Measurements from ENCODE around the gene KLHL33.

The KLHL33 gene

GRCh38 chr14:20435582-20436362 is at the start of gene KLHL33:
TSS of gene KLHL33 (minus strand) at chr14:20436166. CDS start at chr14:20435811, 355 bp downstream.
- no peak for FAIRE-seq

GRCh38 chr14:20482382-20482781 is 46.4 kb upstream of the KLHL33 start:
- DNase-seq (ENCODE audit: extremely low spot score, insufficient read length, low read depth) (no peak), FAIRE-seq (no peak)

More at GRCh38 chr14:20435582-20436362, at the start of gene KLHL33:
- no peak for DNase-seq (ENCODE audit: extremely low spot score, insufficient read length, low read depth)

- no peak for FAIRE-seq
These were observed 42.9 kb upstream of the KLHL33 start for GRCh38 chr14:20478894-20479293.

GRCh38 chr14:20477211-20477876 is 41.4 kb upstream of the KLHL33 start:
- FAIRE-seq = no peak
- no peak for DNase-seq (ENCODE audit: extremely low spot score, insufficient read length, low read depth)

More at GRCh38 chr14:20478894-20479293, 42.9 kb upstream of the KLHL33 start:
- no peak for DNase-seq (ENCODE audit: extremely low spot score, insufficient read length, low read depth)

GRCh38 chr14:20476776-20477175 is 40.8 kb upstream of the KLHL33 start:
- FAIRE-seq (no peak), DNase-seq (ENCODE audit: extremely low spot score, insufficient read length, low read depth) (no peak)

- DNase-seq (ENCODE audit: extremely low spot score, insufficient read length, low read depth) = no peak
- FAIRE-seq = no peak
These were observed 36.7 kb upstream of the KLHL33 start for GRCh38 chr14:20472536-20473169.

GRCh38 chr14:20470603-20470901 is 34.6 kb upstream of the KLHL33 start:
- DNase-seq (ENCODE audit: extremely low spot score, insufficient read length, low read depth) (no peak), FAIRE-seq (no peak)

GRCh38 chr14:20469890-20470602 is 34.1 kb upstream of the KLHL33 start:
- FAIRE-seq (peak; percentile 49), DNase-seq (ENCODE audit: extremely low spot score, insufficient read length, low read depth) (peak; percentile 35)

- FAIRE-seq (peak; percentile 91), DNase-seq (ENCODE audit: extremely low spot score, insufficient read length, low read depth) (peak; percentile 92)
These were observed 33.4 kb upstream of the KLHL33 start, which contains the start of gene PNP for GRCh38 chr14:20469242-20469889. TSS of gene PNP (plus strand) at chr14:20469406. CDS start at chr14:20469525, 119 bp downstream.

- DNase-seq (ENCODE audit: extremely low spot score, insufficient read length, low read depth) = no peak
- no peak for FAIRE-seq
These were observed 32.8 kb upstream of the KLHL33 start for GRCh38 chr14:20468764-20469241.

- peak; percentile 100 for FAIRE-seq
- peak; percentile 77 for DNase-seq (ENCODE audit: extremely low spot score, insufficient read length, low read depth)
These were observed 25.5 kb upstream of the KLHL33 start, which contains the start of gene PIP4P1 for GRCh38 chr14:20461225-20462141. TSS of gene PIP4P1 (minus strand) at chr14:20461434. CDS start at chr14:20461325, 109 bp downstream.

- DNase-seq (ENCODE audit: extremely low spot score, insufficient read length, low read depth) = no peak
- peak; percentile 54 for FAIRE-seq
These were observed 24.7 kb upstream of the KLHL33 start for GRCh38 chr14:20460458-20461224.

- DNase-seq (ENCODE audit: extremely low spot score, insufficient read length, low read depth) (no peak), FAIRE-seq (no peak)
These were observed 22.2 kb upstream of the KLHL33 start for GRCh38 chr14:20458031-20458789.

GRCh38 chr14:20456971-20457370 is 21.0 kb upstream of the KLHL33 start:
- DNase-seq (ENCODE audit: extremely low spot score, insufficient read length, low read depth) (no peak), FAIRE-seq (no peak)

- FAIRE-seq (no peak), DNase-seq (ENCODE audit: extremely low spot score, insufficient read length, low read depth) (no peak)
These were observed 19.7 kb upstream of the KLHL33 start for GRCh38 chr14:20455355-20456300.

Measured in GM18507 (cell line).